ENCODE results near the gene AP1S3.

Gene AP1S3

DNA sequence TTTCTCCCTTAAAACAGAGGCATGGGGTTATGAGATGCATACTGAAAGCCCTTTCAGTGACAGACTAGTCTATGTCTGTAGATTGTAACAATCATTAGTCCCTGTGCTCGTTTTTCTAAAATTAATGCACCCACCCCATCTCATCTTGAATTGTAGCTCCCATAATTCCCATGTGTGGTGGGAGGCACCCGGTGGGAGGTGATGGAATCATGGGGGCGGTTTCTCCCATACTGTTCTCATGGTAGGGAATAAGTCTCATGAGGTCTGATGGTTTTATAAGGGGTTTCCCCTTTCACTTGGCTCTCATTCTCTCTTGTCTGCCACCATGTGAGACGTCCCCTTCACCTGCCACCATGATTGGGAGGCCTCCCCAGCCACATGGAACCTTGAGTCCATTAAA lies 100.9 kb downstream of the AP1S3 start:
- Mint-ChIP-seq H3K4me1 (peaks cover 5% of the 10 kb centered on the region), H3K9me3 (peaks cover 3% of the 10 kb centered on the region), H3K27me3 (ENCODE audit: low read depth) (no peaks in the 10 kb centered on the region), H3K36me3 (ENCODE audit: low read depth) (no peaks in the 10 kb centered on the region), H3K27ac (no peak overlapping the region), H3K4me3 (no peak overlapping the region)
- TF ChIP-seq, protein P1, sequence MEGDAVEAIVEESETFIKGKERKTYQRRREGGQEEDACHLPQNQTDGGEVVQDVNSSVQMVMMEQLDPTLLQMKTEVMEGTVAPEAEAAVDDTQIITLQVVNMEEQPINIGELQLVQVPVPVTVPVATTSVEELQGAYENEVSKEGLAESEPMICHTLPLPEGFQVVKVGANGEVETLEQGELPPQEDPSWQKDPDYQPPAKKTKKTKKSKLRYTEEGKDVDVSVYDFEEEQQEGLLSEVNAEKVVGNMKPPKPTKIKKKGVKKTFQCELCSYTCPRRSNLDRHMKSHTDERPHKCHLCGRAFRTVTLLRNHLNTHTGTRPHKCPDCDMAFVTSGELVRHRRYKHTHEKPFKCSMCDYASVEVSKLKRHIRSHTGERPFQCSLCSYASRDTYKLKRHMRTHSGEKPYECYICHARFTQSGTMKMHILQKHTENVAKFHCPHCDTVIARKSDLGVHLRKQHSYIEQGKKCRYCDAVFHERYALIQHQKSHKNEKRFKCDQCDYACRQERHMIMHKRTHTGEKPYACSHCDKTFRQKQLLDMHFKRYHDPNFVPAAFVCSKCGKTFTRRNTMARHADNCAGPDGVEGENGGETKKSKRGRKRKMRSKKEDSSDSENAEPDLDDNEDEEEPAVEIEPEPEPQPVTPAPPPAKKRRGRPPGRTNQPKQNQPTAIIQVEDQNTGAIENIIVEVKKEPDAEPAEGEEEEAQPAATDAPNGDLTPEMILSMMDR (IDR thresholded peaks at IDR 0.05; ENCODE audit: unreplicated experiment in 3 of 3): no peak

- no peak overlapping the region for H3K27ac Mint-ChIP-seq
- H3K9me3 Mint-ChIP-seq: peaks cover 3% of the 10 kb centered on the region
- no peak overlapping the region for H3K4me3 Mint-ChIP-seq
- TF ChIP-seq, protein P1 (IDR thresholded peaks at IDR 0.05; ENCODE audit: unreplicated experiment in 3 of 3): no peak
- H3K36me3 Mint-ChIP-seq (ENCODE audit: low read depth): no peaks in the 10 kb centered on the region
- peaks cover 8% of the 10 kb centered on the region for H3K4me1 Mint-ChIP-seq
- H3K27me3 Mint-ChIP-seq (ENCODE audit: low read depth): no peaks in the 10 kb centered on the region
Measured at GRCh38 chr2:223735659-223736244, 101.6 kb downstream of the AP1S3 start.

GRCh38 chr2:223735035-223735640 lies 102.2 kb downstream of the AP1S3 start:
- TF ChIP-seq, protein P1 (IDR thresholded peaks at IDR 0.05; ENCODE audit: unreplicated experiment in 3 of 3): no peak
- H3K4me1 Mint-ChIP-seq: peaks cover 13% of the 10 kb centered on the region
- H3K4me3 Mint-ChIP-seq: no peak overlapping the region
- H3K36me3 Mint-ChIP-seq (ENCODE audit: low read depth): no peaks in the 10 kb centered on the region
- no peaks in the 10 kb centered on the region for H3K27me3 Mint-ChIP-seq (ENCODE audit: low read depth)
- no peak overlapping the region for H3K27ac Mint-ChIP-seq
- H3K9me3 Mint-ChIP-seq: peaks cover 3% of the 10 kb centered on the region

DNA sequence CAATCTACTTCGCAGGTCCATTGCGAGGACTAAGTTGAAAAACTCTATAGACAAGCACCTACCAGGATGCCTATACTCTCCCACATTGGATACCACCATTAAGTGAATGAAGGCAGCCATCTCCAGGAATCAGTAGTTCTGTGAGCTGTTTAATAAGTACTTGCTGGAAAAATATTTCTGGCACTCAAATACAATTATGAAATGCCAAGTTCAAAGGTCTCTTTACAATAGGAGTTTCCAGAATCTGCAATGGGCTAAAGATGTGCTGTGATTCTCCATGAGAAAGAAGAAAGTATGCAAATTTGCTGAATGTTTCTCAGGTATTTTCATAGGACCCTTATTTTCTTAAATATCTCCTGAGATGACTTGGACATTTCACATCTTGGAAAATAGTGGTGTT lies 103.0 kb downstream of the AP1S3 start:
- TF ChIP-seq, protein P1 (IDR thresholded peaks at IDR 0.05; ENCODE audit: unreplicated experiment in 3 of 3): no peak
- H3K4me3 Mint-ChIP-seq: no peak overlapping the region
- H3K27me3 Mint-ChIP-seq (ENCODE audit: low read depth): no peaks in the 10 kb centered on the region
- H3K9me3 Mint-ChIP-seq: peaks cover 3% of the 10 kb centered on the region
- H3K36me3 Mint-ChIP-seq (ENCODE audit: low read depth): no peaks in the 10 kb centered on the region
- H3K4me1 Mint-ChIP-seq: peaks cover 17% of the 10 kb centered on the region
- no peak overlapping the region for H3K27ac Mint-ChIP-seq

- H3K36me3 Mint-ChIP-seq (ENCODE audit: low read depth): no peaks in the 10 kb centered on the region
- H3K4me3 Mint-ChIP-seq: no peak overlapping the region
- H3K9me3 Mint-ChIP-seq: no peaks in the 10 kb centered on the region
- no peaks in the 10 kb centered on the region for H3K27me3 Mint-ChIP-seq (ENCODE audit: low read depth)
- H3K27ac Mint-ChIP-seq: no peak overlapping the region
- TF ChIP-seq, protein P1 (IDR thresholded peaks at IDR 0.05; ENCODE audit: unreplicated experiment in 3 of 3): no peak
- peaks cover 24% of the 10 kb centered on the region for H3K4me1 Mint-ChIP-seq
Measured at GRCh38 chr2:223732346-223732745, 105.0 kb downstream of the AP1S3 start.

DNA sequence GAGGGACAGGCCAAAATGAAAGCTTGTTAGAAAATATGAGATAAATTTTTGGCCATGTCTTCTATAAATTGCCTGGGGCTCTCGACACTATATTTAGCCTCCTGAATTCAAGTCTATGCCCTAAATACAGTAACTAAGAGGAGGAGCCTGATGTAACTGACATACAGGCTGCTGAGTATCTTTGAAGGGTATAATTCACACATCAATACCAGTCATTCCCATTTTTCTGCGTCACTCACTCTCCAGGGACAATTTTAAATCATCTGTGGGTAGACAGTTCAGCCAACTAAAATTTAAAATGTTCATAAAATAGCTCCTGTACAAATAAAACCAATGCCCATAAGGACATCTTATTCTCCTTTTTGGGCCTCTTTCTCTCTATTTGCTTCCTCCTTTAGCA lies 105.9 kb downstream of the AP1S3 start:
- H3K4me3 Mint-ChIP-seq: no peak overlapping the region

More for the DNA sequence above, 105.9 kb downstream of the AP1S3 start:
- no peak overlapping the region for H3K27ac Mint-ChIP-seq
- peaks cover 24% of the 10 kb centered on the region for H3K4me1 Mint-ChIP-seq
- no peaks in the 10 kb centered on the region for H3K36me3 Mint-ChIP-seq (ENCODE audit: low read depth)
- TF ChIP-seq, protein P1 (IDR thresholded peaks at IDR 0.05; ENCODE audit: unreplicated experiment in 3 of 3): no peak
- H3K9me3 Mint-ChIP-seq: no peaks in the 10 kb centered on the region
- H3K27me3 Mint-ChIP-seq (ENCODE audit: low read depth): no peaks in the 10 kb centered on the region
